ENCODE data around the gene PBX4. TPM values are rescaled to one million over a fixed set of nuclear protein-coding genes. Genes with fewer than 3 reads are reported as not detected.
"Not testable (repeated sequence)": the region's sequence is repeated elsewhere in the genome, so short reads cannot be mapped to it uniquely, and the experiment has no call there.

The PBX4 gene
- total and polyA plus RNA-seq, 12 donors, result 0.28 to 6.3 (median 0.81) TPM; not detected in 4

GRCh38 chr19:19613506-19613905, 5.0 kb downstream of the PBX4 start:
- Histone ChIP-seq H3K27me3 (peaks cover 6% of the 10 kb centered on the region), H3K9me3 (replicated peaks in 1 of 3) (no peaks in the 10 kb centered on the region), H3K4me1 (replicated peaks in 1 of 2) (no peaks in the 10 kb centered on the region), H3K36me3 (replicated peaks in 1 of 2) (no peaks in the 10 kb centered on the region), H3K4me3 (no peak overlapping the region), H3K27ac (no peak overlapping the region)
- TF ChIP-seq POLR2A (IDR thresholded peaks at IDR 0.05), result no peak
- TF ChIP-seq, protein P1, sequence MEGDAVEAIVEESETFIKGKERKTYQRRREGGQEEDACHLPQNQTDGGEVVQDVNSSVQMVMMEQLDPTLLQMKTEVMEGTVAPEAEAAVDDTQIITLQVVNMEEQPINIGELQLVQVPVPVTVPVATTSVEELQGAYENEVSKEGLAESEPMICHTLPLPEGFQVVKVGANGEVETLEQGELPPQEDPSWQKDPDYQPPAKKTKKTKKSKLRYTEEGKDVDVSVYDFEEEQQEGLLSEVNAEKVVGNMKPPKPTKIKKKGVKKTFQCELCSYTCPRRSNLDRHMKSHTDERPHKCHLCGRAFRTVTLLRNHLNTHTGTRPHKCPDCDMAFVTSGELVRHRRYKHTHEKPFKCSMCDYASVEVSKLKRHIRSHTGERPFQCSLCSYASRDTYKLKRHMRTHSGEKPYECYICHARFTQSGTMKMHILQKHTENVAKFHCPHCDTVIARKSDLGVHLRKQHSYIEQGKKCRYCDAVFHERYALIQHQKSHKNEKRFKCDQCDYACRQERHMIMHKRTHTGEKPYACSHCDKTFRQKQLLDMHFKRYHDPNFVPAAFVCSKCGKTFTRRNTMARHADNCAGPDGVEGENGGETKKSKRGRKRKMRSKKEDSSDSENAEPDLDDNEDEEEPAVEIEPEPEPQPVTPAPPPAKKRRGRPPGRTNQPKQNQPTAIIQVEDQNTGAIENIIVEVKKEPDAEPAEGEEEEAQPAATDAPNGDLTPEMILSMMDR (IDR thresholded peaks at IDR 0.05), result no peak
- DNase-seq, result no peak
- intact Hi-C loops (cut with DNase I), result no loop called here
- 81 to 88% (median 84%) methylated on average over 4 of the region's 4 CpGs for WGBS, 4 donors

DNA sequence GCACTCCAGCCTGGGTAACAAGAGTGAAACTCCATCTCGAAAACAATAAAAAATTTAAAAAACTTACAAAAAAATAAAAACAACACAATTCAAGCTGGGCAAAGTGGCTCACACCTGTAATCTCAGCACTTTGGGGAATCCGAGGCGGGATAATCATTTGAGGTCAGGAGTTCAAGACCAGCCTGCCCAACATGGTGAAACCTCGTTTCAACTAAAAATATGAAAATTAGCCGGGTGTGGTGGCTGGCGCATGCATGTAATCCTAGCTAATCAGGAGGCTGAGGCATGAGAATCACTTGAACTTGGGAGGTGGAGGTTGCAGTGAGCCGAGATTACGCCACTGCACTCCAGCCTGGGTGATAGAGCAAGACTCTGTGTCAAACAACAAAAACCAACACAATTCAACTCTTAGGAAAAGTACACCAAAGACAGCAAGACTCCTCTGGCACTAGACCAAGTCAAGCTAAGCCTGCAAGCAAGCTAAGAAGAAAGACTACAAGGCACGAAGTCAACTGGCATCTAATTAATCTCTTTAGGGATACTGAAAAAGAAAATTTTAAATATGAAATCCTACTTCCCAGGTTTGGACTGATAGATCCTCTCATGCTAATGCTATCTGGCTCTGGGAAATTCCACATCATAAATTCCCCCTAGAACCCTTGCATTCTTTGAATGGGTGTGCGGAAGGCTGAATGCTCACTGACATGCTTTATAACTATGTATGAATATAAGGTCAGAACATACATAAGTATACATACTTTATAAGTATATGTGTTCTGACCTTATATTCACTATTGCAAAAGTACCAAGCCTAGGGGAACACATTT, 7.9 kb downstream of the PBX4 start:
- H3K9me3 ChIP-seq (replicated peaks in 1 of 3), result no peaks in the 10 kb centered on the region
- TF ChIP-seq POLR2A (IDR thresholded peaks at IDR 0.05), result no peak
- TF ChIP-seq, protein P1 (IDR thresholded peaks at IDR 0.05), result no peak
- H3K4me3 ChIP-seq, result no peak overlapping the region
- no peaks in the 10 kb centered on the region for H3K4me1 ChIP-seq (replicated peaks in 1 of 2)
- no peak for DNase-seq
- intact Hi-C loops (cut with DNase I), result no loop called here
- no peak overlapping the region for H3K27ac ChIP-seq
- no peaks in the 10 kb centered on the region for H3K27me3 ChIP-seq
- no peaks in the 10 kb centered on the region for H3K36me3 ChIP-seq (replicated peaks in 1 of 2)
- WGBS, 4 donors, result 78 to 87% (median 86%) methylated on average over 10 of the region's 10 CpGs

- H3K36me3 ChIP-seq (replicated peaks in 1 of 2); intact Hi-C loops (cut with DNase I); H3K27me3 ChIP-seq; DNase-seq; H3K4me3 ChIP-seq; H3K9me3 ChIP-seq (replicated peaks in 1 of 3); H3K4me1 ChIP-seq (replicated peaks in 1 of 2); H3K27ac ChIP-seq: not testable (repeated sequence)
- WGBS, 4 donors, result 93 to 99% (median 95%) methylated on average over 7 to 8 of the region's 8 CpGs
Measured at GRCh38 chr19:19606686-19607085, 11.8 kb downstream of the PBX4 start.

DNA sequence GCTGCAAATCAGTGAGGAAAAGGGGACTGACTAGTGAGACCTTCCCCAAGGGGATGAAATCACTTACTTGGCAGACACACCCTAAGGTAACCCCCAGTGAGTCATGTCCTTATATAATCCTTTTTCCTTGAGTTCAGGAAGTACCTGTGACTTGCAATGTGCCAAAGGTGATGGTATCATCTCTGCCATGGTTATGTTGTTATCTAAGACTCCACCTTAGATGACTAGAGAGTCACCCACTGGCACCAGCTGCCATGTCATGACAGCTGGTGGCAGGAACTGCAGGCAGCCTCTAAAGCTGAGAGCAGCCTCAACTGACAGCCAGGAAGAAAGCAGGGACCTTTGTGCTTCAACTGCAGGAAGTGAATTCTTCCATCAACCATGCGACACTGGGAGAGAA, 12.5 kb downstream of the PBX4 start:
- Histone ChIP-seq H3K4me1 (replicated peaks in 1 of 2) (no peaks in the 10 kb centered on the region), H3K4me3 (no peak overlapping the region), H3K9me3 (replicated peaks in 1 of 3) (no peaks in the 10 kb centered on the region), H3K27me3 (no peaks in the 10 kb centered on the region), H3K27ac (no peak overlapping the region), H3K36me3 (replicated peaks in 1 of 2) (no peaks in the 10 kb centered on the region)
- TF ChIP-seq, protein P1 (IDR thresholded peaks at IDR 0.05), result no peak
- TF ChIP-seq POLR2A (IDR thresholded peaks at IDR 0.05), result no peak
- intact Hi-C loops (cut with DNase I), result no loop called here
- no peak for DNase-seq
- 63 to 88% (median 71%) methylated on average over 1 of the region's 1 CpG for WGBS, 4 donors

Measured in adrenal gland (tissue), 12 donors.